GM18526 (cell line): ENCODE measurements around the gene PLAAT2.

Source experiments
- POLR2A ChIP-seq: IDR thresholded peaks from 3 replicates; pipeline ENCODE4 v1.6.1; 2011; ENCODE audit not compliant: insufficient read length; ENCODE audit errors: extremely low read depth

Gene PLAAT2

DNA sequence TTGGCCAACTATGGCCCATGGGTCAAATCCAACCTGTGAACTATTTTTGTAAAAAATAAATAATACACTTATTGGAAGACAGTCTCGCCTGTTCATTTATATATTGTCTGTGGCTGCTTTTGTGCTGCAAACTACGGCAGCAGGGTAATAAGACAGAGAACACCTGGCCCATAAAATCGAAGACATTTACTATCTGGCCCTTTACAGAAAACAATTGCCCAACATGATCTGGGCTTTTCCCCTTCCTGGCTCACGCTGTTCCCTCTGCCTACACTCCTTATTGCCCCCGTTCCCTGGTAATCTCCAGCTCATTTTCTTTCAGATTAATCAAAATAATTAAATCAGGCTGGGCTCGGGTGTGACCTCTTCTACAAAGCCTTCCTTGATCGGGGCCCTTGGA, 5.6 kb downstream of the PLAAT2 start:
- no peak for TF ChIP-seq POLR2A

DNA sequence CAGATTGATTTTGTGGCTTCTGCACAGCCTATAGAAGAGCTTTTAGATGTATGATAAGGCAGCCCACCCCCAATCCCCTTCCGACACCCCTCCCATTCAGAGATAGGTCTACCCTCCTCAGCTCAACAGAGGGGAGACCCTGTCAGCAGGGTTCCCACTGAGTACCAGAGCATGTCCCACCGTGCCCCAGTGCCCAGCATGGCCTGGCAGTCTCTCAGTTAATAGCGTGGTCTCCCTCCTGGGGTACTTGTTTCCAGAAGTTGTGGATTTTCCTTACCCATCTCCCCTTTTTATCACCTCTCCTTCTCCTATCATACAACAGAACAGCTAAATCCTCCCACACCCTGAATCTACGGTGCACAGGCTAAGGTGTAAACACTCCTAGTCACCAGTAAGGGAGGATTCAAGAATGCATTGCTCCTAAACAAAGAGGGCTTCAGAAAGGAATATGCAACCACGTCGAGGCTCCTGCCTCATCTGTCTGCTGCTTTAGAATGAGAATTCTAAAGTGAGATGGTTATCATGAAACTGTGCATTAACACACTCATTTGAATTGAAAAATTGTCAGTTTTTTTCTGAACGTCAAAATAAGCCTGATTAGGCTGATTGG, 6.7 kb downstream of the PLAAT2 start:
- TF ChIP-seq POLR2A = no peak

- no peak for TF ChIP-seq POLR2A
These were observed 8.3 kb downstream of the PLAAT2 start for GRCh38 chr11:63554877-63555223.

DNA sequence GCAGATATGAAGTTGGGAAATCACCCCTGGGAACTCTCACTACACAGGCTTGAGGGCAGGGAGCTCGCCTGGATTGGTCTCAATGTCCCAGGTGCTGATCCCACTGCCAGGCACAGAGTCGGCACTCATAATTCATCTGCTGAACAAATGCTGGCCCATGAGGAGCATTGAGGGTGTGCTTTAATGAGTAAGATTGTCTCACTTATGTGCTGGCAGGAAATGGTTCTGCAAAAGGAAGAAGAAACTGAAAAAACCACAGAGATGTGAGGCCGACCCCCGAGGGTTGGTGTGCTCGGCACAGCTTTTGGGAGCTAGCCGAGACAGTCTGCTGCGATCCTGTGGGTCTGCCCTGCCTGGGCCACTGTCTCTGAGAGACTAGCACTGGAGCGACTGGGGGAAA, 9.4 kb downstream of the PLAAT2 start:
- peak; percentile 32 for TF ChIP-seq POLR2A

- no peak for TF ChIP-seq POLR2A
These were observed 10.3 kb downstream of the PLAAT2 start for GRCh38 chr11:63552921-63553320.

- TF ChIP-seq POLR2A = no peak
These were observed 11.3 kb downstream of the PLAAT2 start for GRCh38 chr11:63551889-63552266.

- TF ChIP-seq POLR2A = no peak
These were observed 11.9 kb downstream of the PLAAT2 start for GRCh38 chr11:63551091-63551888.

GRCh38 chr11:63549411-63549810, 13.8 kb downstream of the PLAAT2 start:
- TF ChIP-seq POLR2A = no peak

GRCh38 chr11:63548178-63548577, 15.0 kb downstream of the PLAAT2 start:
- TF ChIP-seq POLR2A = no peak

GRCh38 chr11:63547061-63547460, 16.1 kb downstream of the PLAAT2 start:
- TF ChIP-seq POLR2A = no peak

GRCh38 chr11:63543711-63544110, 19.5 kb downstream of the PLAAT2 start:
- TF ChIP-seq POLR2A = no peak

GRCh38 chr11:63537293-63538101, 25.7 kb downstream of the PLAAT2 start:
- TF ChIP-seq POLR2A = no peak

- peak; percentile 19 for TF ChIP-seq POLR2A
These were observed 26.4 kb downstream of the PLAAT2 start, which contains the start of gene PLAAT4 for GRCh38 chr11:63536669-63537292. Gene PLAAT4 (plus strand): TSS chr11:63536808. CDS start chr11:63536869, 61 bp downstream.

DNA sequence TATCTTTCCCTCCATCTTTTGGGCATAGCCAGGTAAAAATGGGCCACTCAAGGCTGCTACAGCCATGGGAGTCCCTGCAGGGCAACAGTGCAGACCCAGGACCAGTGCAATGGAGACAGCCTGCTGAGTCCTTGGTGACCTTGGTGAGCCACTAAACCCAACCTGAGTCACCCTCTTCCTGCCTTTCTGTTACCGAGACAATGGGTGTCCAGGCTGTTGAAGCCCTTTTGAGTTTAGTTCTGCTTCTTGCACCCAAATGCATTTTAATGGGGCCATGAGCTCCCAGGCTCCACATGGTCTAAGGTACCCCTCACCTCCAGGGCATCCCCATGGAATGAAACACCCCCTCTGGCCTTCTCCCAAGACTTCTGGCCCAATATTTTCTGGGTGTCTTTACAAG, 27.4 kb downstream of the PLAAT2 start:
- TF ChIP-seq POLR2A = no peak

- no peak for TF ChIP-seq POLR2A
These were observed 28.2 kb downstream of the PLAAT2 start for GRCh38 chr11:63534895-63535461.
